Measurements from ENCODE around the gene MITF. TPM values are rescaled to one million over a fixed set of nuclear protein-coding genes. Genes with fewer than 3 reads are reported as not detected.

Gene MITF
- total RNA-seq, 4 donors from 2014 or later = 1.6 to 22.5 (median 6.6) TPM

DNA sequence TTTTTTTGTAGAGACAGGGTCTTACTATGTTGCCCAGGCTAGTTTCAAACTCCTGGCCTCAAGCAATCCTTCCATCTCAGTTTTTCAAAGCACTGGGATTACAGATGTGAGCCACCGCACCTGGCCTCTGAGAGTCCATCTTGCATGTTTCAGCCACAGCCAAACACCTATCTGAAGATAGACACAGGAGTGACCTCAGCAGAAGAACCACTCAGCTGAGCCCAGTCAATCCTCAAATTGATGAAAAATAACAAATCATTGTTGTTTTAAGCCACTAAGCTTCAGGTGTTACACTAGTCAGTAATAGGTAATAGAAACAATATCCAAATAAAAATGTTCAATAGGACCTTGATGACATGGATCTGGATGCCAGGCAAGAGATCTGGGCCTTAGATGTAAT is 38.3 kb upstream of the MITF start:
- Histone ChIP-seq H3K4me1 (no peaks in the 10 kb centered on the region), H3K27ac (no peak overlapping the region), H3K27me3 (no peaks in the 10 kb centered on the region), H3K9me3 (peaks cover 0 to 10% (median 0%) of the 10 kb centered on the region in 3 donors), H3K4me3 (no peak overlapping the region), H3K36me3 (no peaks in the 10 kb centered on the region)
- intact Hi-C loops (cut with DNase I) = no loop called here
- no peak for DNase-seq
- WGBS, 2 donors = 100% methylated on average over 1 of the region's 1 CpG
- TF ChIP-seq, protein P1, sequence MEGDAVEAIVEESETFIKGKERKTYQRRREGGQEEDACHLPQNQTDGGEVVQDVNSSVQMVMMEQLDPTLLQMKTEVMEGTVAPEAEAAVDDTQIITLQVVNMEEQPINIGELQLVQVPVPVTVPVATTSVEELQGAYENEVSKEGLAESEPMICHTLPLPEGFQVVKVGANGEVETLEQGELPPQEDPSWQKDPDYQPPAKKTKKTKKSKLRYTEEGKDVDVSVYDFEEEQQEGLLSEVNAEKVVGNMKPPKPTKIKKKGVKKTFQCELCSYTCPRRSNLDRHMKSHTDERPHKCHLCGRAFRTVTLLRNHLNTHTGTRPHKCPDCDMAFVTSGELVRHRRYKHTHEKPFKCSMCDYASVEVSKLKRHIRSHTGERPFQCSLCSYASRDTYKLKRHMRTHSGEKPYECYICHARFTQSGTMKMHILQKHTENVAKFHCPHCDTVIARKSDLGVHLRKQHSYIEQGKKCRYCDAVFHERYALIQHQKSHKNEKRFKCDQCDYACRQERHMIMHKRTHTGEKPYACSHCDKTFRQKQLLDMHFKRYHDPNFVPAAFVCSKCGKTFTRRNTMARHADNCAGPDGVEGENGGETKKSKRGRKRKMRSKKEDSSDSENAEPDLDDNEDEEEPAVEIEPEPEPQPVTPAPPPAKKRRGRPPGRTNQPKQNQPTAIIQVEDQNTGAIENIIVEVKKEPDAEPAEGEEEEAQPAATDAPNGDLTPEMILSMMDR (IDR thresholded peaks at IDR 0.05) = no peak
- TF ChIP-seq POLR2A (IDR thresholded peaks at IDR 0.05) = no peak

DNA sequence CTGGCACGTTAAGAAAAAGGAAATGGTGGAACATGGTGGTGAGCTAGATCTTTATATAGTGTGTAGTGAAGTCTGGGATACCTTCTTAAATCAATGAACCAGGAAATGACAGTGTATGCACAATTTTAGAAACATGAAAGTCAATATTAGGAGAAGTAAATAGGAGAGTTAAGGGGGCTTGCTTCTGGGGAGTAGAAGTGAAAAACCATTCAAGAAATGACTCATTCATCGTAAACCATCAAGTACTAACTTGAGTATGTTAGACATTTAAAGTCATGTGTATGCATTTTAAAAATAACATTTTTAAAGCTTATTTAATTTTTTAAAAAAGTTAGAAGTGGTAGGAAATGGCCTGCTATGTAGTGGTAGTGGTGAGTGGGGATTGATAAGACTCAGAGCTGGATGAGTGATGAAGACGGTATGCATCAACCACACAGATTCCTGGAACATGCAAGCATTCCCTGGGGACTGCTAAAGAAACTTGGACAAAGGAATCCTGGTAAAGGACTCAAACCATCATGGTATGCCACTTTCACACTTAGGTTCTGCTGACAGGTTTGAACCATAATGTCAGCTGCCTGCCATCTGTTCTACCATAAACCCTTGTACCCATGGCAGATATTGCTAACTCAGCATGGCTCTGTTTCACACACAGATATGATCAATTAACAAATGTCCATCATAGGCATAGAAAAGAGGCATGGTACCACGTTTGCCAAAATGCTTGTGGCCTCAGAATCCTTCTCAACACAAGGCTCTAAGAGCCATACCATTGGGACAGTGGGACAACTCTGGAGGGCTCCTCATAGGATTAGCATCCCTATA is 28.9 kb upstream of the MITF start:
- intact Hi-C loops (cut with DNase I) = no loop called here
- no peak for DNase-seq
- no peak overlapping the region for H3K4me3 ChIP-seq
- WGBS, 2 donors = 55 to 63% methylated on average over 4 of the region's 4 CpGs
- H3K36me3 ChIP-seq = no peaks in the 10 kb centered on the region
- no peaks in the 10 kb centered on the region for H3K4me1 ChIP-seq
- no peaks in the 10 kb centered on the region for H3K27me3 ChIP-seq
- H3K27ac ChIP-seq = no peak overlapping the region
- H3K9me3 ChIP-seq = no peaks in the 10 kb centered on the region
- TF ChIP-seq, protein P1 (IDR thresholded peaks at IDR 0.05) = no peak
- no peak for TF ChIP-seq POLR2A (IDR thresholded peaks at IDR 0.05)

DNA sequence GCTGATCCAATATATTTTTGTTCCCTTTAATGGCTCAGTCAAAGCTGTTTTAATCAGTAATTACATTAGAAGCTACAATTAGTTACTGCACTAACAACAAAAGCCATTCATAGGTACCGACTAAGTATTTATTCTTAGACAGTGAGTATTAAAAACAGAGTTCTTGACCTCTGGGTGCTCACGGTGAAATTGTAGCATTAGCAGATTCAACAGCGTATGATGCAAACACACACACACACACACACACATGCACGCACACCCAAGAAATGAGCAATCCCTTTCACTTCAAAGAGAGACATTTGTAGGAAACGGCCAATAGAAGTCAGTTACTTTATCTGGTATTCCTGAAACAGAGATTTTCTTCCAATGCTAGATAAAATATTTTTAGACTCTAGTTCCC is 27.0 kb upstream of the MITF start:
- WGBS, 2 donors = 60 to 76% methylated on average over 5 of the region's 5 CpGs
- TF ChIP-seq POLR2A (IDR thresholded peaks at IDR 0.05) = no peak
- TF ChIP-seq, protein P1 (IDR thresholded peaks at IDR 0.05) = no peak
- no peak overlapping the region for H3K27ac ChIP-seq
- H3K36me3 ChIP-seq = no peaks in the 10 kb centered on the region
- intact Hi-C loops (cut with DNase I) = no loop called here
- H3K4me1 ChIP-seq = no peaks in the 10 kb centered on the region
- no peaks in the 10 kb centered on the region for H3K9me3 ChIP-seq
- H3K4me3 ChIP-seq = no peak overlapping the region
- DNase-seq = no peak
- H3K27me3 ChIP-seq = no peaks in the 10 kb centered on the region

DNA sequence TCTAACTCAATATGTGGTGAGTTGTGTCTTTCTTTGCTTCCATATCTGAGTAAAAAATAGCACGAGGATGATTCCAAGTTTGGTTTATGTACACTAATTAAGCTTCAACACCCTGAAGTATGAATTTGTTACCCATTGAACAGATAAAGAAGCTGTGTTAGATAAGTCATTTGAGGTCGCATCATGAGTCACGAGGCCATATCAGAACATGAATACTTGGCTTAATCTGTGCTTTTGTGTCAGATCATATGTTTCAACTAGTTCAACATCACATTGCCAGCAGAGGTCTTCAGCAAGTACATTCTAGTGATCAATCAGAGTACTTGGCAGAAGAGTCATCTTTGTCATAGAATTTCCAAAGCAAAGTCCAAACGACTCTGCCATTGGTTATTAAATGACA is 26.3 kb upstream of the MITF start:
- Histone ChIP-seq H3K27me3 (no peaks in the 10 kb centered on the region), H3K4me1 (no peaks in the 10 kb centered on the region), H3K9me3 (no peaks in the 10 kb centered on the region), H3K36me3 (no peaks in the 10 kb centered on the region), H3K27ac (no peak overlapping the region), H3K4me3 (no peak overlapping the region)
- DNase-seq = no peak
- no peak for TF ChIP-seq POLR2A (IDR thresholded peaks at IDR 0.05)
- TF ChIP-seq, protein P1 (IDR thresholded peaks at IDR 0.05) = no peak
- intact Hi-C loops (cut with DNase I) = no loop called here
- WGBS, 2 donors = 30 to 43% methylated on average over 4 of the region's 4 CpGs

DNA sequence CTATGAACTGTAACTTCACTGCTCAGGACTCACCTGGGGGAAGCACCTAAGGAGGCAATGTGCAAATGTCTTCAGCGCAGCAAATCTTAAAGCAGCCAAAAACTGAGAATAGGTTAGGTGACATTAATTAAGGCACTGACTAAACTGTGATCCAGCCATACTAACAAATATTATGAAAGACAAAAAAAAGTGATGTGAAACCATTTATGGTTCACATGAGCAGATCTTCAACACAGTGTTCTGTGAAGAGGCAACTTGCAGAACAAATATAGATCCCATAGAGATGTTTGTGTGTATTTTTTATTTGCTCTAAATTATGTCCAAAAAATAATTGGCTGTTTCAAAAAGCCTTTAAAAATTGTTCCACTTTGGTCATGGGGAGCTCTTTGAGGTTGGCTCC is 24.1 kb upstream of the MITF start:
- DNase-seq = no peak
- H3K4me3 ChIP-seq = no peak overlapping the region
- 87 to 89% methylated on average over 1 of the region's 1 CpG for WGBS, 2 donors
- no peaks in the 10 kb centered on the region for H3K36me3 ChIP-seq
- no peaks in the 10 kb centered on the region for H3K27me3 ChIP-seq
- intact Hi-C loops (cut with DNase I) = no loop called here
- H3K9me3 ChIP-seq = no peaks in the 10 kb centered on the region
- H3K27ac ChIP-seq = no peak overlapping the region
- H3K4me1 ChIP-seq = no peaks in the 10 kb centered on the region
- no peak for TF ChIP-seq POLR2A (IDR thresholded peaks at IDR 0.05)
- TF ChIP-seq, protein P1 (IDR thresholded peaks at IDR 0.05) = no peak

Measured in esophagus squamous epithelium (tissue), 5 donors.